Measurements from ENCODE around the gene FTO. TPM values are rescaled to one million over a fixed set of nuclear protein-coding genes. Genes with fewer than 3 reads are reported as not detected.

Gene FTO
- total and polyA plus RNA-seq, 2 of the 13 experiments (the other 11 are each of a cell fraction or from before 2014, with no cell fraction given), result 41.6 to 55.8 TPM

- TF ChIP-seq HNF1B (CRISPR knock-in tag; IDR thresholded peaks at IDR 0.05), result peak; percentile 66; the same call in 1 of the 2 replicates
- 0 out of 2 replicates have a peak, but pooled peaks have one; percentile 74 for TF ChIP-seq RNF219 (CRISPR knock-in tag; IDR thresholded peaks at IDR 0.05)
- TF ChIP-seq LCORL (IDR thresholded peaks at IDR 0.05), result no peak
- TF ChIP-seq LCORL (CRISPR knock-in tag; IDR thresholded peaks at IDR 0.05), result peak; percentile 84
- TF ChIP-seq ZBTB20 (CRISPR knock-in tag; IDR thresholded peaks at IDR 0.05; ENCODE audit: borderline replicate concordance, low read depth), result peak; percentile 91; the same call in 1 of the 2 replicates
- TF ChIP-seq ZNF329 (CRISPR knock-in tag; IDR thresholded peaks at IDR 0.05; ENCODE audit: low read depth), result peak; percentile 32; the same call in 1 of the 2 replicates
- no peak for TF ChIP-seq KDM5A (IDR thresholded peaks at IDR 0.05; ENCODE audit: borderline replicate concordance, low read length)
- TF ChIP-seq ZNF143 (CRISPR knock-in tag; IDR thresholded peaks at IDR 0.05), result peak; percentile 85
- peak; percentile 33 to 36; a peak in 2 of 4 replicates for TF ChIP-seq POLR2A (IDR thresholded peaks at IDR 0.05; ENCODE audit: insufficient read depth in 1 of 2, low read depth in 2 of 2, low read length in 2 of 2)
- peak; percentile 70 for TF ChIP-seq NR2F2 (IDR thresholded peaks at IDR 0.05; ENCODE audit: borderline replicate concordance, low read depth)
- no peak for TF ChIP-seq ZNF451 (CRISPR knock-in tag; IDR thresholded peaks at IDR 0.05)
- TF ChIP-seq ZNF121 (CRISPR knock-in tag; IDR thresholded peaks at IDR 0.05), result peak; percentile 88
- peak; percentile 99 for TF ChIP-seq CEBPB (IDR thresholded peaks at IDR 0.05; ENCODE audit: borderline replicate concordance, low read depth, low read length)
- TF ChIP-seq PLSCR1 (CRISPR knock-in tag; IDR thresholded peaks at IDR 0.05; ENCODE audit: borderline replicate concordance), result no peak
- TF ChIP-seq KDM6A (CRISPR knock-in tag; IDR thresholded peaks at IDR 0.05; ENCODE audit: low read depth), result peak; percentile 55; the same call in 1 of the 2 replicates
- TF ChIP-seq ZBTB26 (CRISPR knock-in tag; IDR thresholded peaks at IDR 0.05; ENCODE audit: borderline replicate concordance), result peak; percentile 86
- no peak for TF ChIP-seq ZNF205 (CRISPR knock-in tag; IDR thresholded peaks at IDR 0.05)
- no peak for TF ChIP-seq SNAPC2 (CRISPR knock-in tag; IDR thresholded peaks at IDR 0.05)
- peak; percentile 42; the same call in 1 of the 2 replicates for TF ChIP-seq KDM3A (CRISPR knock-in tag; IDR thresholded peaks at IDR 0.05; ENCODE audit: low read depth)
- no peak for TF ChIP-seq MLLT10 (CRISPR knock-in tag; IDR thresholded peaks at IDR 0.05)
- 0 out of 2 replicates have a peak, but pooled peaks have one; percentile 33 for TF ChIP-seq KDM2A (CRISPR knock-in tag; IDR thresholded peaks at IDR 0.05; ENCODE audit: borderline replicate concordance, low read depth)
- TF ChIP-seq ZMYM3 (CRISPR knock-in tag; IDR thresholded peaks at IDR 0.05), result peak; percentile 72
- TF ChIP-seq ERF (CRISPR knock-in tag; IDR thresholded peaks at IDR 0.05), result peak; percentile 78; the same call in 1 of the 2 replicates
- TF ChIP-seq ZNF776 (CRISPR knock-in tag; IDR thresholded peaks at IDR 0.05), result no peak
- TF ChIP-seq HOXA3 (CRISPR knock-in tag; IDR thresholded peaks at IDR 0.05), result peak; percentile 58; the same call in 1 of the 2 replicates
- TF ChIP-seq SOX13 (IDR thresholded peaks at IDR 0.05), result no peak
- TF ChIP-seq SOX13 (CRISPR knock-in tag; conservative IDR thresholded peaks at IDR 0.05 in 1 of 2, IDR thresholded peaks at IDR 0.05 in 1 of 2), result peak in 1 of 2 experiments; percentile 85; a peak in 1 of 4 replicates
- 0 out of 2 replicates have a peak, but pooled peaks have one; percentile 29 for TF ChIP-seq FOXC1 (CRISPR knock-in tag; IDR thresholded peaks at IDR 0.05; ENCODE audit: borderline replicate concordance)
These were observed 177.4 kb downstream of the FTO start (continued) for GRCh38 chr16:53881371-53881770.
